ENCODE results near the gene GLIS1.

The GLIS1 gene

GRCh38 chr1:53536606-53537005, 202.4 kb downstream of the GLIS1 start:
- H3K4me3 ChIP-seq (ENCODE audit: low read depth, low read length), result no peak overlapping the region
- DNase-seq (ENCODE audit: low read depth), result no peak
- TF ChIP-seq, protein P1, sequence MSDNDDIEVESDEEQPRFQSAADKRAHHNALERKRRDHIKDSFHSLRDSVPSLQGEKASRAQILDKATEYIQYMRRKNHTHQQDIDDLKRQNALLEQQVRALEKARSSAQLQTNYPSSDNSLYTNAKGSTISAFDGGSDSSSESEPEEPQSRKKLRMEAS (IDR thresholded peaks at IDR 0.05; ENCODE audit: low read depth, low read length), result no peak
- TF ChIP-seq, protein P2, sequence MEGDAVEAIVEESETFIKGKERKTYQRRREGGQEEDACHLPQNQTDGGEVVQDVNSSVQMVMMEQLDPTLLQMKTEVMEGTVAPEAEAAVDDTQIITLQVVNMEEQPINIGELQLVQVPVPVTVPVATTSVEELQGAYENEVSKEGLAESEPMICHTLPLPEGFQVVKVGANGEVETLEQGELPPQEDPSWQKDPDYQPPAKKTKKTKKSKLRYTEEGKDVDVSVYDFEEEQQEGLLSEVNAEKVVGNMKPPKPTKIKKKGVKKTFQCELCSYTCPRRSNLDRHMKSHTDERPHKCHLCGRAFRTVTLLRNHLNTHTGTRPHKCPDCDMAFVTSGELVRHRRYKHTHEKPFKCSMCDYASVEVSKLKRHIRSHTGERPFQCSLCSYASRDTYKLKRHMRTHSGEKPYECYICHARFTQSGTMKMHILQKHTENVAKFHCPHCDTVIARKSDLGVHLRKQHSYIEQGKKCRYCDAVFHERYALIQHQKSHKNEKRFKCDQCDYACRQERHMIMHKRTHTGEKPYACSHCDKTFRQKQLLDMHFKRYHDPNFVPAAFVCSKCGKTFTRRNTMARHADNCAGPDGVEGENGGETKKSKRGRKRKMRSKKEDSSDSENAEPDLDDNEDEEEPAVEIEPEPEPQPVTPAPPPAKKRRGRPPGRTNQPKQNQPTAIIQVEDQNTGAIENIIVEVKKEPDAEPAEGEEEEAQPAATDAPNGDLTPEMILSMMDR (IDR thresholded peaks at IDR 0.05; ENCODE audit: low read depth, low read length), result no peak

DNA sequence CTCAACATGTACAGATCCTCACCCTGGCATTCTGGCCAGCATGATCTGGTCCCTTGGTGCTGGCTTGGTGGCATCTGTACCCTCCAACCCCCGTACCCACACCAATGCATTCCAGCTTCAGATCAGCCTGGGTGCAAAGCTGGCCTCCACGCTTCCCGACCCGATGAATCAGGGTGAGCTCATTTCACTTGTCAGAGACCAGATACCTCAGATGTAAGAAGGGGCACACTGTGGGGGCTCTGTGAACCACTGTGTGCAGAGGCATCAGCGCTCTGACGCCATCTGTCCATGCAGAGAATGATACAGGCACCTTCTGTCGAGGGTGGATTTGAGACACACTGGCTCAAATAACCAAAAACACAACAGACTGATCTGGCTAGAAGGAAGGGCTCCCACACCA, 203.1 kb downstream of the GLIS1 start:
- no peak for DNase-seq (ENCODE audit: low read depth)
- no peak overlapping the region for H3K4me3 ChIP-seq (ENCODE audit: low read depth, low read length)
- no peak for TF ChIP-seq POLR2A (IDR thresholded peaks at IDR 0.05; ENCODE audit: extremely low read depth, insufficient read length)
- TF ChIP-seq MYC (IDR thresholded peaks at IDR 0.05; ENCODE audit: low read depth, low read length), result no peak
- TF ChIP-seq, protein P1 (IDR thresholded peaks at IDR 0.05; ENCODE audit: low read depth, low read length), result no peak
- TF ChIP-seq, protein P2 (IDR thresholded peaks at IDR 0.05; ENCODE audit: low read depth, low read length), result no peak

DNA sequence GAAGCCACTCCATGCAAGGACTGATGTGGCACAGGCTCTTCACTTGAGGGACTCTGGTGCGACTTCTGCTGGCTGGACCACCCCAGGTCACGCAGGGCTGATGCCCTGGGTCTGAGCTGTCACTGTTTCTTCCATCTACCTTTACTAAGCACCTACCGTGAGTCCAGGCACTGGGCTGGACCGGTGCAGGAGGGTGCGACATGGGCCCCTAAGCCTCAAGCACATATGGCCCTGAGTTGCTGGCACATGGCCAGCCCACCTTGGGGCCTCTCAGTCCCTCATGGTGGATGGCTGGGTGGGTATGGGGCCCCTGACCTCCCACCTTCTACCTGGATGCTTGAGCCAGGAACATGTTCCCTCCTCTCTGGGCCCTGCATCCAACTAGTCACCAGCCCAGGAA, 203.7 kb downstream of the GLIS1 start:
- no peak overlapping the region for H3K4me3 ChIP-seq (ENCODE audit: low read depth, low read length)
- no peak for TF ChIP-seq MYC (IDR thresholded peaks at IDR 0.05; ENCODE audit: low read depth, low read length)
- TF ChIP-seq, protein P2 (IDR thresholded peaks at IDR 0.05; ENCODE audit: low read depth, low read length), result no peak
- TF ChIP-seq, protein P1 (IDR thresholded peaks at IDR 0.05; ENCODE audit: low read depth, low read length), result no peak
- TF ChIP-seq POLR2A (IDR thresholded peaks at IDR 0.05; ENCODE audit: extremely low read depth, insufficient read length), result no peak
- no peak for DNase-seq (ENCODE audit: low read depth)

DNA sequence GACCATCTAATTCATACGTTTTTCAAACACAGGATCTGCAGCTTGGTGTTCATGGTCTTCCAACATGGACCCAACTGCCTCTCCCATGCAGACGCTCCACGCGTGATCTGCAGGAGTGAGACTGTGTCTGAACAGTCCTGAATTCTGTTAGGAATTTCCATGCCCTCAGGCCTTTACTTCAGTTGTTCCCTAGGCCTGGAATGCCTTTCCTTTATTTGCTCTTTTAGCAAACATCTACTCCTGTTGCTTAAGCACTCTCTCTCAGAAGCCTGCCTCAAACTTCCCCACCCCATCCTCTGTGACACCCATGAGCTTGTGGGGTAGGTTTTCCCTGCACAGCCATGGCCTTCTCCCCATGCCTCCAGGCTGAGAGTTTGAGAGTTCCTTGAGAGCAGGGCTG, 206.1 kb downstream of the GLIS1 start:
- TF ChIP-seq, protein P2 (IDR thresholded peaks at IDR 0.05; ENCODE audit: low read depth, low read length), result no peak
- TF ChIP-seq MYC (IDR thresholded peaks at IDR 0.05; ENCODE audit: low read depth, low read length), result no peak
- no peak for TF ChIP-seq POLR2A (IDR thresholded peaks at IDR 0.05; ENCODE audit: extremely low read depth, insufficient read length)
- TF ChIP-seq, protein P1 (IDR thresholded peaks at IDR 0.05; ENCODE audit: low read depth, low read length), result no peak
- no peak for DNase-seq (ENCODE audit: low read depth)
- no peak overlapping the region for H3K4me3 ChIP-seq (ENCODE audit: low read depth, low read length)

DNA sequence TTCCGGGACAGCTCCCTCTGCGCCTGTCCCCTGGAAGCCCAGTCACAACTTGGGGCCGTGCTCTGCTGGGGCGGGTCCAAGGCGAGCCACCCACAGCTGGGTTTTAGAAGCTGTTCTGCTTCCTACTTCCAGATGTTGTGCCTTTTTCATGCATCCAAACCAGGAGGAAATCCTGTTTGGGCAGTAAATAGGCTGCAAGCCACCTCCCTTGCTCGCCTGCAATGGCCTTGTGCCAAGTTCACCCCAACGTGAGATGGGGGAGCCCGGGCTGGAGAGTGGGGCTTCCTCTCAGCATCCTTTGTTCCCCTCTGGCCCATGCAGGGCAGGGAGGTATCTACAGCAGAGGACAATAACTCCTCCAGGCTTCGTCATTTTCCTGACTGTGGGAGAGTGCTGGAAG, 206.6 kb downstream of the GLIS1 start:
- H3K4me3 ChIP-seq (ENCODE audit: low read depth, low read length), result no peak overlapping the region
- DNase-seq (ENCODE audit: low read depth), result no peak
- TF ChIP-seq POLR2A (IDR thresholded peaks at IDR 0.05; ENCODE audit: extremely low read depth, insufficient read length) (no peak), MYC (IDR thresholded peaks at IDR 0.05; ENCODE audit: low read depth, low read length) (no peak)
- TF ChIP-seq, protein P1 (IDR thresholded peaks at IDR 0.05; ENCODE audit: low read depth, low read length), result no peak
- TF ChIP-seq, protein P2 (IDR thresholded peaks at IDR 0.05; ENCODE audit: low read depth, low read length), result no peak

GRCh38 chr1:53530550-53530949, 208.4 kb downstream of the GLIS1 start:
- no peak for TF ChIP-seq POLR2A (IDR thresholded peaks at IDR 0.05; ENCODE audit: extremely low read depth, insufficient read length)
- TF ChIP-seq, protein P1 (IDR thresholded peaks at IDR 0.05; ENCODE audit: low read depth, low read length), result no peak
- TF ChIP-seq, protein P2 (IDR thresholded peaks at IDR 0.05; ENCODE audit: low read depth, low read length), result no peak
- no peak for TF ChIP-seq MYC (IDR thresholded peaks at IDR 0.05; ENCODE audit: low read depth, low read length)
- no peak for DNase-seq (ENCODE audit: low read depth)
- no peak overlapping the region for H3K4me3 ChIP-seq (ENCODE audit: low read depth, low read length)

Measured in NB4 (cell line).